ENCODE measurements around the gene QRFP. TPM values are rescaled to one million over a fixed set of nuclear protein-coding genes. Genes with fewer than 3 reads are reported as not detected.
A peak's percentile ranks its signal among the peaks of the same experiment; 100 is the strongest.

The QRFP gene
- total and polyA plus RNA-seq, 2 of the 8 experiments (the other 6 are each of a cell fraction or from before 2014, with no cell fraction given) = not detected

DNA sequence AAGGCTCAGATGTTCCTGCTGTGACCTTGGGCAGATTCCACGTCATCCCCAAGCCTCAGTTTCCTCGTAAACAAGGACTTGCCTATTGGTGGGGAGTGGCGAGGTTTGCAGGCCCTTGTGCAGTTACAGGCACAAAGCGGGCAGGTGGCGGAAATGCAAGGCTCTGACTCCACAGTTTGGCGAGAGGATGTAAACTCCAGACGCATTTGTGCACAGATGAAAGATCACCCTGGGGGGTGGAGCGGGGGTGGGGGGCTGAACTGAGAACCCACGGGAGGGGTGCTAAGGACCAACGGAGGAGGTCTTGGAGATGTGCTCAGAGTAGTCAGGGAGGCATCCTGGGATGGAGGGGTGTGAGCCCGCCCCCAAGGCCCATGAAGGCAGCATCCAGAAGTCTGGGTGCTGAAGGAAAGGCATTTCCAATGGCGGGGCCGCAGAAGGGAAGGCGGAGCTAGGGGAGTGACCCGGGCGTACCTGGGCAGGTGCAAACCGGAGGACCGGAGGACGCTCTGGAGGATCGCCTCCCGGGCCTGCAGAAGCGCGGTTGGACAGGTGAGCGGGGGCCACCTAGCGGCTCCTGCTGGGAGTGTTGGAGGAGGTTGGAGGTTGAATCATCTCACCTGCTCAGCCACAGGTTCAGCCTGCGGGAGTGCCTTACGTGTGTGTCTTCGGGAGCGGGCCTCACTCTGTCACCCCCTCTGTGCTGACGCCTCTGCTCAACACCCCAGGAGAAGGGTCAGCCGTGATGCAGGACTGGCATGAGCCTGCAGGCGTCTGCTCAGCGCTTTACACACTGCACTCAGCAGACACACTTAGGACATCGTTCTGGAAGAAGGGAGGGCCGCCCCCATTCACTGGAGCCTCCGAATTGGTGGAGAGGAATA, 44.3 kb upstream of the QRFP start:
- peak overlapping the region; percentile 80; the same call in 1 of the 2 replicates for H2BK20ac ChIP-seq (ENCODE audit: low read length)
- peaks cover 18 to 44% (median 32%) of the 10 kb centered on the region in 4 experiments for H3K27me3 ChIP-seq (replicated peaks in 1 of 4; ENCODE audit: control insufficient read depth in 3 of 4, extremely low read depth in 1 of 4, insufficient read depth in 3 of 4, low read length in 3 of 4)
- no peak overlapping the region for H3K27ac ChIP-seq (ENCODE audit: low read depth, low read length)
- peak overlapping the region; percentile 75 for H2BK5ac ChIP-seq (ENCODE audit: low read depth, low read length)
- H2AK5ac ChIP-seq (ENCODE audit: low read depth, low read length) = peak overlapping the region; percentile 75; the same call in 1 of the 2 replicates
- H3K23me2 ChIP-seq (ENCODE audit: low read depth, low read length) = peaks cover 14% of the 10 kb centered on the region; the same call in 1 of the 2 replicates
- ChIA-PET CTCF (ENCODE audit: partially characterized antibody) (interaction anchor here (1.0 to 8.2 kb wide), 18 partner anchors 9 to 273 kb away, joined by 3 to 69 read pairs (median 4); no protein-coding TSS in a partner anchor), POLR2A (ENCODE audit: partially characterized antibody) (no interaction called here)
- 13% methylated on average over 32 of the region's 36 CpGs; no CpG with 5 or more reads in 1 of the 2 experiments for WGBS, 2 experiments (ENCODE audit: extremely low coverage in 1 of 2, insufficient coverage in 1 of 2, insufficient read length in 1 of 2, insufficient replicate concordance in 2 of 2, low coverage in 1 of 2, low lambda C conversion rate in 2 of 2, missing lambda C conversion rate in 1 of 2)
- no peak overlapping the region for H4K5ac ChIP-seq (ENCODE audit: insufficient read length, low read depth, low read length)
- no peak overlapping the region for H3K14ac ChIP-seq (ENCODE audit: insufficient read length)
- no peaks in the 10 kb centered on the region for H3K79me1 ChIP-seq (ENCODE audit: low read depth, low read length)
- H2AFZ ChIP-seq (ENCODE audit: low read length) = 0 out of 2 replicates have a peak overlapping the region, but pooled peaks have one; percentile 68
- peaks cover 3 to 5% of the 10 kb centered on the region in 2 experiments for H4K20me1 ChIP-seq (replicated peaks in 1 of 2; ENCODE audit: control insufficient read depth in 1 of 2, insufficient read depth in 2 of 2, low read length in 2 of 2)
- H2BK15ac ChIP-seq (ENCODE audit: low read length) = peak overlapping the region; percentile 92; the same call in 1 of the 2 replicates
- H3K4me2 ChIP-seq (ENCODE audit: insufficient read depth in 1 of 2, low read depth in 2 of 2, low read length in 2 of 2) = peak overlapping the region; percentile 0 to 73
- H3K4ac ChIP-seq (replicated peaks; ENCODE audit: insufficient read length, low read depth, low read length) = no peak overlapping the region
- no peaks in the 10 kb centered on the region; a peak in 1 of 8 replicates for H3K36me3 ChIP-seq (ENCODE audit: control insufficient read depth in 2 of 4, insufficient read depth in 4 of 4, low read length in 3 of 4)
- no peaks in the 10 kb centered on the region for H3K9me3 ChIP-seq (ENCODE audit: insufficient read depth in 2 of 2, low read depth in 1 of 2, low read length in 1 of 2)
- peak overlapping the region; percentile 82; the same call in 1 of the 2 replicates for H4K8ac ChIP-seq (ENCODE audit: extremely low read depth, insufficient read depth, low read length)
- H2BK12ac ChIP-seq (ENCODE audit: low read depth, low read length) = peak overlapping the region; percentile 90; the same call in 1 of the 2 replicates
- H3K56ac ChIP-seq (replicated peaks; ENCODE audit: insufficient read length, low read depth, low read length) = no peak overlapping the region
- FAIRE-seq = no peak
- H3K4me3 ChIP-seq (ENCODE audit: extremely low read depth in 1 of 4, insufficient read depth in 2 of 4, low read depth in 3 of 4, low read length in 4 of 4) = peak overlapping the region in 1 of 4 experiments; percentile 96; a peak in 3 of 8 replicates
- H3K4me1 ChIP-seq (replicated peaks in 1 of 4; ENCODE audit: control insufficient read depth in 3 of 4, insufficient read depth in 4 of 4, low read length in 3 of 4) = peaks cover 8 to 34% (median 15%) of the 10 kb centered on the region in 4 experiments
- no peaks in the 10 kb centered on the region for H3K79me2 ChIP-seq (ENCODE audit: control insufficient read depth in 1 of 2, insufficient read depth in 2 of 2, low read length in 2 of 2)
- H3K23ac ChIP-seq (ENCODE audit: insufficient read length) = no peak overlapping the region
- peak; percentile 85 to 99 for DNase-seq (ENCODE audit: low read depth in 1 of 2, low spot score in 2 of 2)
- H4K91ac ChIP-seq (replicated peaks; ENCODE audit: insufficient read length, low read length) = peak overlapping the region; percentile 89
- H3K18ac ChIP-seq (ENCODE audit: extremely low read depth, low read length) = peak overlapping the region; percentile 48; the same call in 1 of the 2 replicates
- peak overlapping the region; percentile 76 for H2BK120ac ChIP-seq (replicated peaks; ENCODE audit: low read depth, low read length)
- H3K9ac ChIP-seq (replicated peaks in 1 of 4; ENCODE audit: extremely low read depth in 1 of 4, low read depth in 3 of 4, low read length in 3 of 4) = no peak overlapping the region
- TF ChIP-seq CEBPB (IDR thresholded peaks at IDR 0.05; ENCODE audit: low read depth, low read length) (peak; percentile 32; the same call in 1 of the 2 replicates), SIN3A (conservative IDR thresholded peaks at IDR 0.05 in 1 of 2, IDR thresholded peaks at IDR 0.05 in 1 of 2; ENCODE audit: low read depth in 1 of 2, low read length in 2 of 2) (0 out of 4 replicates have a peak, but pooled peaks of 1 of the 2 experiments have one; percentile 38), SIX5 (IDR thresholded peaks at IDR 0.05; ENCODE audit: low read depth, low read length) (no peak), TBP (IDR thresholded peaks at IDR 0.05; ENCODE audit: low read depth, low read length) (peak; percentile 75; the same call in 1 of the 2 replicates), JUND (IDR thresholded peaks at IDR 0.05; ENCODE audit: low read length) (peak; percentile 8; the same call in 1 of the 2 replicates), TAF1 (IDR thresholded peaks at IDR 0.05; ENCODE audit: low read depth, low read length) (0 out of 2 replicates have a peak, but pooled peaks have one; percentile 26)
- TF ChIP-seq, protein P1, sequence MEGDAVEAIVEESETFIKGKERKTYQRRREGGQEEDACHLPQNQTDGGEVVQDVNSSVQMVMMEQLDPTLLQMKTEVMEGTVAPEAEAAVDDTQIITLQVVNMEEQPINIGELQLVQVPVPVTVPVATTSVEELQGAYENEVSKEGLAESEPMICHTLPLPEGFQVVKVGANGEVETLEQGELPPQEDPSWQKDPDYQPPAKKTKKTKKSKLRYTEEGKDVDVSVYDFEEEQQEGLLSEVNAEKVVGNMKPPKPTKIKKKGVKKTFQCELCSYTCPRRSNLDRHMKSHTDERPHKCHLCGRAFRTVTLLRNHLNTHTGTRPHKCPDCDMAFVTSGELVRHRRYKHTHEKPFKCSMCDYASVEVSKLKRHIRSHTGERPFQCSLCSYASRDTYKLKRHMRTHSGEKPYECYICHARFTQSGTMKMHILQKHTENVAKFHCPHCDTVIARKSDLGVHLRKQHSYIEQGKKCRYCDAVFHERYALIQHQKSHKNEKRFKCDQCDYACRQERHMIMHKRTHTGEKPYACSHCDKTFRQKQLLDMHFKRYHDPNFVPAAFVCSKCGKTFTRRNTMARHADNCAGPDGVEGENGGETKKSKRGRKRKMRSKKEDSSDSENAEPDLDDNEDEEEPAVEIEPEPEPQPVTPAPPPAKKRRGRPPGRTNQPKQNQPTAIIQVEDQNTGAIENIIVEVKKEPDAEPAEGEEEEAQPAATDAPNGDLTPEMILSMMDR (IDR thresholded peaks at IDR 0.05; ENCODE audit: control extremely low read depth in 1 of 3, insufficient read depth in 1 of 3, low read depth in 1 of 3, low read length in 3 of 3) = peak in 2 of 3 experiments; percentile 90 to 97; a peak in 3 of 4 replicates

Data from H1 (cell line).